ENCODE data around the gene IQCE.
"Not testable (repeated sequence)": the region's sequence is repeated elsewhere in the genome, so short reads cannot be mapped to it uniquely, and the experiment has no call there.

DNA sequence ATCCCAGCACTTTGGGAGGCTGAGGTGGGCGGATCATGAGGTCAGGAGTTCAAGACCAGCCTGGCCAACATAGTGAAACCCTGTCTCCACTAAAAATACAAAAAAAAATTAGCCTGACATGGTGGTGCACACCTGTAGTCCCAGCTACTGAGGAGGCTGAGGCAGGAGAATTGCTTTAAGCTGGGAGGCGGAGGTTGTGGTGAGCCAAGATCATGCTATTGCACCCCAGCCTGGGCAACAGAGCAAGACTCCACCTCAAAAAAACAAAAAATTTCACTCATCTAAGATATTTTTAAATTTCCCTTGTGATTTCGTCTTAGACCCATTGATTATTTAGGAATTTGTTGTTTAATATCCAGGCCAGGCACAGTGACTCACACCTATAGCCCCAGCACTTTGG is 5.2 kb downstream of the IQCE start:
- TF ChIP-seq POLR2AphosphoS5 (IDR thresholded peaks at IDR 0.05; ENCODE audit: low read length); ZZZ3 (IDR thresholded peaks at IDR 0.05; ENCODE audit: control insufficient read depth, insufficient read length, low read depth); NR2C2 (IDR thresholded peaks at IDR 0.05; ENCODE audit: borderline replicate concordance, control insufficient read depth, insufficient read length, low read depth): not testable (repeated sequence)
